HepG2 (cell line): ENCODE data around the gene ALLC. TPM values are rescaled to one million over a fixed set of nuclear protein-coding genes. Genes with fewer than 3 reads are reported as not detected.
A peak's percentile ranks its signal among the peaks of the same experiment; 100 is the strongest.

Source experiments
- ATAC-seq: fragments of 200-7000 bp; cut with Tn5 transposase; 3 replicates; pipeline ENCODE4 v1.9.1; 2020; ENCODE audit warnings: mild to moderate bottlenecking, moderate library complexity
- BruUV-seq: library from RNA; stranded (reverse); fragments of 400-500 nt; replicated peaks from 2 replicates; lab custom pipeline; 2021; lab: Mats Ljungman, UMichigan
- CTCF ChIA-PET: fragments of 300-600 bp; formaldehyde crosslinking; extraction: SDS; loops from one replicate; lab custom pipeline; 2021; ENCODE audit warnings: low total read pairs, inconsistent platforms, low intra/inter-chr PET ratio; lab: Yijun Ruan, JAX
- POLR2A ChIA-PET: fragments of 350-600 bp; sonication (Branson Sonifier 250); formaldehyde crosslinking; loops from one replicate; lab custom pipeline; 2020; ENCODE audit warnings: antibody characterized with exemption, inconsistent platforms; lab: Yijun Ruan, JAX
- DNase-seq: peaks from one replicate; pipeline ENCODE4 v3.0.0-alpha.2; 2015; ENCODE audit warnings: low spot score
- FAIRE-seq: peaks from 3 replicates; lab custom pipeline; 2011; peaks lifted over from hg19 to GRCh38; lab: Jason Lieb, UNC
- H2AFZ ChIP-seq: one replicate; pipeline ENCODE4 v1.6.1; 2011; ENCODE audit warnings: low read length, inconsistent platforms
- H3K27ac ChIP-seq: fragments of 300-600 bp; 3 replicates; pipeline ENCODE4 v1.8.0; 2011; ENCODE audit warnings: mixed run types, mild to moderate bottlenecking, mixed read lengths, low read length, inconsistent platforms; ENCODE audit not compliant: insufficient read depth; ENCODE audit errors: extremely low read length
- H3K27me3 ChIP-seq, 2 experiments: fragments of 200-600 bp in 1 of 2; 2 replicates in 1 of 2; 3 replicates in 1 of 2; pipeline versions ENCODE4 v1.6.0 to v1.8.0; 2011; ENCODE audit warnings: low read length in 2 of 2, mild to moderate bottlenecking in 2 of 2, moderate library complexity in 2 of 2, inconsistent platforms in 1 of 2; ENCODE audit not compliant: insufficient read depth in 2 of 2, control insufficient read depth in 1 of 2
- H3K36me3 ChIP-seq, 2 experiments: fragments of 200-600 bp in 1 of 2; replicated peaks in 1 of 2; 2 replicates in 1 of 2; 3 replicates in 1 of 2; pipeline versions ENCODE4 v1.5.1 to v1.8.0; 2011; ENCODE audit warnings: low read length in 2 of 2, inconsistent platforms in 1 of 2; ENCODE audit not compliant: insufficient read depth in 2 of 2, control insufficient read depth in 1 of 2
- H3K4me1 ChIP-seq: 2 replicates; pipeline ENCODE4 v1.5.1; 2012; ENCODE audit warnings: low read length, inconsistent platforms; ENCODE audit not compliant: insufficient read depth
- H3K4me2 ChIP-seq: 2 replicates; pipeline ENCODE4 v1.6.0; 2011; ENCODE audit warnings: low read depth, low read length, inconsistent platforms
- H3K4me3 ChIP-seq, 3 experiments: fragments of 200-600 bp in 1 of 3; sonication (generic), shearing (Covaris generic) in 1 of 3; replicated peaks in 1 of 3; 2 replicates each; pipeline ENCODE4 v1.5.1; 2011 to 2016; ENCODE audit warnings: low read length in 3 of 3, inconsistent platforms in 2 of 3, low read depth in 2 of 3, mild to moderate bottlenecking in 2 of 3, control low read depth in 1 of 3, mixed read lengths in 1 of 3; ENCODE audit not compliant: insufficient read depth in 1 of 3
- H3K79me2 ChIP-seq: one replicate; pipeline ENCODE4 v1.6.1; 2011; ENCODE audit warnings: low read length, inconsistent platforms; ENCODE audit not compliant: insufficient read depth
- H3K9ac ChIP-seq: 2 replicates; pipeline ENCODE4 v1.6.0; 2011; ENCODE audit warnings: mild to moderate bottlenecking, low read depth, low read length, inconsistent platforms; ENCODE audit not compliant: insufficient read depth
- H3K9me3 ChIP-seq: 2 replicates; pipeline ENCODE4 v1.5.1; 2012; ENCODE audit warnings: mild to moderate bottlenecking, low read length
- H4K20me1 ChIP-seq: 2 replicates; pipeline ENCODE4 v1.6.0; 2011; ENCODE audit warnings: inconsistent platforms, mild to moderate bottlenecking, low read length, moderate library complexity; ENCODE audit not compliant: insufficient read depth
- ESRRA ChIP-seq: sonication (generic); formaldehyde crosslinking; IDR thresholded peaks from 2 replicates; pipeline ENCODE4 v1.5.1; 2020; ENCODE audit warnings: mild to moderate bottlenecking, low read depth, missing genetic modification reagents
- ETV5 ChIP-seq: IDR thresholded peaks from 2 replicates; pipeline ENCODE4 v1.6.1; 2018; ENCODE audit warnings: missing biosample characterization, missing genetic modification reagents, inconsistent platforms, borderline replicate concordance
- FOXC1 ChIP-seq: sonication (generic); formaldehyde crosslinking; IDR thresholded peaks from 2 replicates; pipeline ENCODE4 v1.8.0; 2022; ENCODE audit warnings: mild to moderate bottlenecking, missing genetic modification reagents, borderline replicate concordance
- FOXM1 ChIP-seq: sonication (generic); formaldehyde crosslinking; IDR thresholded peaks from 2 replicates; pipeline ENCODE4 v1.5.0; 2020; ENCODE audit warnings: missing genetic modification reagents
- GATAD2A ChIP-seq: IDR thresholded peaks from 2 replicates; pipeline ENCODE4 v1.6.1; 2016
- JUND ChIP-seq: sonication (generic); formaldehyde crosslinking; IDR thresholded peaks from 2 replicates; pipeline ENCODE4 v1.8.0; 2022; ENCODE audit warnings: mild to moderate bottlenecking, missing genetic modification reagents
- NR2F6 ChIP-seq, 2 experiments: IDR thresholded peaks; 2 replicates each; pipeline ENCODE4 v1.6.1; 2016; ENCODE audit warnings: antibody characterized with exemption in 1 of 2, mild to moderate bottlenecking in 1 of 2
- RARA ChIP-seq: IDR thresholded peaks from 2 replicates; pipeline ENCODE4 v1.6.1; 2016; ENCODE audit warnings: missing genetic modification reagents, missing compliant biosample characterization
- SOX13 ChIP-seq, 3 experiments: fragments of 450-650 bp in 1 of 3; sonication (generic) in 1 of 3; formaldehyde crosslinking in 1 of 3; IDR thresholded peaks in 2 of 3; conservative IDR thresholded peaks in 1 of 3; 2 replicates each; pipeline versions ENCODE4 v1.5.0 to v1.6.1; 2016 to 2020; ENCODE audit warnings: antibody characterized with exemption in 1 of 3, mild to moderate bottlenecking in 1 of 3, missing compliant biosample characterization in 1 of 3, missing genetic modification reagents in 1 of 3, moderate library complexity in 1 of 3
- SOX5 ChIP-seq: IDR thresholded peaks from 2 replicates; pipeline ENCODE4 v1.6.1; 2016; ENCODE audit warnings: borderline replicate concordance
- TERF1 ChIP-seq: sonication (generic); formaldehyde crosslinking; IDR thresholded peaks from 2 replicates; pipeline ENCODE4 v1.8.0; 2022; ENCODE audit warnings: mild to moderate bottlenecking, missing genetic modification reagents, moderate library complexity
- TFAP4 ChIP-seq: sonication (generic); IDR thresholded peaks from 2 replicates; pipeline ENCODE4 v1.6.1; 2016; ENCODE audit warnings: low read depth, borderline replicate concordance
- ZFY ChIP-seq: sonication (generic); formaldehyde crosslinking; IDR thresholded peaks from 2 replicates; pipeline ENCODE4 v1.4.0; 2020; ENCODE audit warnings: missing genetic modification reagents
- ZNF687 ChIP-seq: sonication (generic); formaldehyde crosslinking; IDR thresholded peaks from 2 replicates; pipeline ENCODE4 v1.5.1; 2020; ENCODE audit warnings: mild to moderate bottlenecking, missing genetic modification reagents, moderate library complexity
- WGBS: methylation state at CpG from one replicate; pipeline ENCODE4 v1.1.6; 2017; ENCODE audit warnings: low lambda C conversion rate; 5-methylcytosine and 5-hydroxymethylcytosine counted together
- in situ Hi-C: cut with HindIII; loops from 2 replicates; pipeline ENCODE4 v1.10.0; 2017; ENCODE audit warnings: low pct_unique_long_range_greater_than_20kb; ENCODE audit not compliant: extremely low pct_ligation_motif_present
- intact Hi-C: fragments of 100-400 bp; cut with micrococcal nuclease; formaldehyde crosslinking; loops from one replicate; pipeline ENCODE4 v1.10.0; 2022; ENCODE audit not compliant: unreplicated experiment
- polyA plus RNA-seq, 8 experiments: library from polyadenylated mRNA; depleted of rRNA in 3 of 8; stranded (reverse) in 7 of 8; unstranded in 1 of 8; fragments of >200 nt; fragmentation: Illumina TruSeq in 4 of 8; extraction: Trizol in 4 of 8; gene quantifications; 2 replicates each; pipeline versions ENCODE4 v1.2.1 to v1.2.3, GENCODE V29; 2011 to 2016; ENCODE audit warnings: low read depth in 4 of 8, missing spikeins in 1 of 8, mixed read lengths in 1 of 8; ENCODE audit not compliant: insufficient read depth in 1 of 8
- total RNA-seq, 5 experiments: library from RNA; depleted of rRNA; stranded (reverse); fragments of >200 nt; fragmentation: Illumina TruSeq; extraction: Trizol; gene quantifications; 2 replicates each; pipeline ENCODE4 v1.2.3, GENCODE V29; 2016; ENCODE audit warnings: low read depth in 1 of 5

The ALLC gene
- total and polyA plus RNA-seq, 2 of the 13 experiments (the other 11 are each of a cell fraction or from before 2014, with no cell fraction given), result 0.08 to 0.11 TPM

GRCh38 chr2:3626118-3626811 lies 31.7 kb upstream of the ALLC start:
- WGBS, result 49% methylated on average over 10 of the region's 12 CpGs
- Histone ChIP-seq H2AFZ (no peak overlapping the region), H3K4me3 (0 out of 6 replicates have a peak overlapping the region, but pooled peaks of 1 of the 3 experiments have one; percentile 1), H3K36me3 (no peaks in the 10 kb centered on the region), H3K9me3 (no peaks in the 10 kb centered on the region), H3K4me2 (peak overlapping the region; percentile 33), H3K27ac (no peak overlapping the region), H3K4me1 (peaks cover 18% of the 10 kb centered on the region), H4K20me1 (no peaks in the 10 kb centered on the region), H3K9ac (no peak overlapping the region), H3K79me2 (no peaks in the 10 kb centered on the region), H3K27me3 (peaks cover 0 to 11% of the 10 kb centered on the region in 2 experiments; a peak in 2 of 5 replicates)
- ATAC-seq (peak; percentile 34), DNase-seq (peak; percentile 51), FAIRE-seq (no peak)
- no TSS peak for BruUV-seq
- in situ Hi-C loops, result no loop called here
- CTCF ChIA-PET, result interaction anchor here (2.1 kb wide), 1 partner anchor 25 kb away, joined by 11 read pairs; no protein-coding TSS in a partner anchor
- intact Hi-C loops, result loop anchor here (1.0 kb wide), 1 partner anchor 24 kb away; no protein-coding TSS in a partner anchor
- POLR2A ChIA-PET, result interaction anchor here (0.7 kb wide), 1 partner anchor 26 kb away, joined by 3 read pairs; no protein-coding TSS in a partner anchor
- no peak for TF ChIP-seq SOX13 (IDR thresholded peaks at IDR 0.05)
- TF ChIP-seq SOX13 (CRISPR knock-in tag; conservative IDR thresholded peaks at IDR 0.05 in 1 of 2, IDR thresholded peaks at IDR 0.05 in 1 of 2), result peak in 1 of 2 experiments; percentile 50; a peak in 1 of 4 replicates
- peak; percentile 74; the same call in 1 of the 2 replicates for TF ChIP-seq TFAP4
- TF ChIP-seq ESRRA (CRISPR knock-in tag), result 0 out of 2 replicates have a peak, but pooled peaks have one; percentile 25
- peak; percentile 62; the same call in 1 of the 2 replicates for TF ChIP-seq ETV5 (CRISPR knock-in tag)
- 0 out of 2 replicates have a peak, but pooled peaks have one; percentile 8 for TF ChIP-seq GATAD2A (CRISPR knock-in tag)
- TF ChIP-seq FOXC1 (CRISPR knock-in tag), result 0 out of 2 replicates have a peak, but pooled peaks have one; percentile 61
- TF ChIP-seq SOX5 (CRISPR knock-in tag), result peak; percentile 66
- TF ChIP-seq RARA, result peak; percentile 65; the same call in 1 of the 2 replicates
- TF ChIP-seq ZFY (CRISPR knock-in tag), result no peak
- TF ChIP-seq TERF1 (CRISPR knock-in tag), result no peak
- no peak for TF ChIP-seq ZNF687 (CRISPR knock-in tag)
- TF ChIP-seq NR2F6 (IDR thresholded peaks at IDR 0.05), result peak; percentile 67
- 0 out of 2 replicates have a peak, but pooled peaks have one; percentile 27 for TF ChIP-seq NR2F6 (CRISPR knock-in tag; IDR thresholded peaks at IDR 0.05)
- no peak for TF ChIP-seq JUND (CRISPR knock-in tag)
- TF ChIP-seq FOXM1 (CRISPR knock-in tag), result no peak
